NCI-H748 treated with DMSO at 0.1 percent for 48 hours (cell line): Measurements from ENCODE around the gene C10orf143.
"Not testable (repeated sequence)": the region's sequence is repeated elsewhere in the genome, so short reads cannot be mapped to it uniquely, and the experiment has no call there.

Experiments
- DNase-seq: peaks from one replicate; lab custom pipeline; 2025; lab: John Stamatoyannopoulos, UW

C10orf143 gene

DNA sequence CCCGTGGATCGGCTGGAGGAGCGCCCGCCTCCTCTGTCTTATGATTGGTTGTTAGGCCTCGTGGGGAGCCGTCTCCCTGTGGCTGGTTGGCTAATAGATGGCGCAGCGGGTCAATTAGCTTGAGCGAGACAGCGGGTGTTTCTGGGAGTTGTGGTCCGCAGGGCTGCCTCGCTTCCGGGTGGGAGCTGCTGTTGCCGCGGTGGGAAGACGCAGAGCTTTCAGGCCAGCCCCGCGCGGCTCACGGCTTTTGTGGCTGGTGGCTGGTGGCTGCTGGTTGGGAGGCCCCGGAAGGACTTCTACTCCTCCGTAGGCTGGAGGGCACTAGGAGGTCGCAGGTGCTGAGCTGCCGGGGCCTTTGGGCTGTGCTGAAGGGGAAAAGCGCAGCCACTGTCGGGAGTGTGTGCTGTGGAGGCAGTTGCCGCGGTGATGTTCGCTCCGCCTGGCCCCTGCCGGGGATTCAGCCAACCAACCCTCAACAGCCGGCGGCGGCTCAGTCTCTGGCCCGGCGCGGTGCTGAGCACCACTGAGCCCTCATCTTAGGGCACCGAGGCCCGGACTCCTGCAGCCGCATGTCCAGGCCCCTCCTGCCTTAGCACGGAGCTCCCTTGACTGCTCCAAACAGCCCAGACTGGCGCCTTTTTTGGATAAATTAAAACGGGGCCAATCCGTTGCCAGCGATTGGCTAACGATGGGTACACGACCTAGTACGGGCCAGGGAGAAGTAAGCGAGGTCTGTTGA, 652 bp upstream of the C10orf143 start:
- DNase-seq = peak; percentile 91

DNA sequence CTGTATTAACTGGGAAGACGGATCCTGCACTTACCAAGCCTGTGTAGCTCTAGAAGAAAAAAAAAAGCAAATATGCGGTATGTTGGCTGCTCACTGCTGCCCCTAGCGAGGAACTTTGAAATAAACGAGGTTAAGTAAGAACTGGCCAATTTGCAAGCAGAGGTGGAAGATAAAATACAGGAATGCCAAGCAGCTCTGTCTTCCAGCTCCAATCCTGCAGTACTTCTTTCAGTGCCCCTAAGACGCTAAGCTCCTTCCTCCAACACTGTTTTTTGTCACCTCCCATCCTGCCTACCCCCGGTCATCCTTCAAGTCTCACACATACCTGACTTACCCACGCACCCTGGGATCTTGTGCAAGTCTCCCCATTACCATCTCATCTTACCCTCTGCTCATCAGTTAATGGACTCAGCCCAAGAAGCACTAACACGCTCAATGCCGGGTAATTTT, 809 bp downstream of the C10orf143 start:
- peak; percentile 47 for DNase-seq

DNA sequence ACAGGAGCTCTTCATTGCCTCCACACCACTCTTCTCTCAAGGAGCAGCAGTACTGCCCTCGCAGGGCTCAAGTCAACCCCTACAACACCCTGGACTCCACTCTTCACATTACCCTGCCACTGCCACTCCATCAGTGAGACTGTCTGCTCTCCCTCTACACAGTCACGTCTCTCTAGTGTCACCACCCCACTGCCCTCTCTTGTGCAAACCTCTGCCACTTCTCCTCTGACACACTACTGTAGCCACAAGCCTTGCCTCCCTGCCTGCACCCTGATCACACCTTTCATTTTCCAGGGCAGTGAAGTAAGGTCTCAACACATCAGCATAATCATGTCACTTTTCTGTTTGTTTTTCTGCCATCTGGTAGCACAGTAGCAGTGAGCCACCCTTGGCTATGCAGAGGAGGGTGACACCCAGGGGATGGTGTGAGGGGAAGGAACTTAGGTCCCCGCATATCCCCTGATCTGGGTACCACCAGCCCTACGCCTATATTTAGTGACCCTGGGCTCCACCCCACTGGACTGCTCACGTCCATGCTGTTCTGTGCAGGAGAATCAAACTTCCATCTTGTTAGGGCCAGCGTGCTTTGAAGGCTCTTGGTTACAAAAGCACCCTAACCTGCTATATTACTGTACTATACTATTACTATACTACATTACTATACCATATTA, 1.6 kb downstream of the C10orf143 start:
- DNase-seq = no peak

DNA sequence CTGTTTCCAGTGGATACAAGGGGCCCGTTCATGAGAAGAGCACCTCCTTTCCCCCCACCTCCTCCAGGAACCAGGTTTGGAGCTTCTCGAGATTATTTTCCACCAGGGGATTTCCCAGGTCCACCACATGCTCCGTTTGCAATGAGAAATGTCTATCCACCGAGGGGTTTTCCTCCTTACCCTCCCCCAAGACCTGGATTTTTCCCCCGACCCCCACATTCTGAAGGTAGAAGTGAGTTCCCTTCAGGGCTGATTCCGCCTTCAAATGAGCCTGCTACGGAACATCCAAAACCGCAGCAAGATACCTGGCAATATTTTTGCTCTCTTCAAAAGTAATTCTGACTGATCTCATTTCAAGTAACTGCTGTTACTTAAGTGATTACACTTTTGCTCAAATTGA, 2.5 kb downstream of the C10orf143 start:
- DNase-seq = not testable (repeated sequence)

DNA sequence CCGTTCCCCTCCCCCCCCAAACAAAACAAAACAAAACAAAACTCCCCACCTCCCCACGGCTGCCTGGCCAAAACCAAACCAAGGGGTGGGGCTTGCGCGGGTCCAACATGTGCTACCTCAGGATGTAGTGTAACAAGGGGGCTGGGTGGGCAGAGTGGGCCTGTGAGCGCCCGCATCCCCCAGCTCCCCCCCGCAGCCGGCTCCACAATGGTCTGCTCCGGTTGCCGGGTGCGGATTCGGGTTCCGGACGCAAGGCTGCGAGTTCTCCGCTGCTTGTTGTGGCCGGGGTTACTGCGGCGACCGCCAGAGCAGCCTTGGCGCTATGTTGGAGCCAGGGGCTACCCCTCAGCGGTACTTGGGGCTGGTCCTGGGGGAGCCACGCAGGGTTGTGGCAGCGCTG, 4.9 kb downstream of the C10orf143 start:
- no peak for DNase-seq

DNA sequence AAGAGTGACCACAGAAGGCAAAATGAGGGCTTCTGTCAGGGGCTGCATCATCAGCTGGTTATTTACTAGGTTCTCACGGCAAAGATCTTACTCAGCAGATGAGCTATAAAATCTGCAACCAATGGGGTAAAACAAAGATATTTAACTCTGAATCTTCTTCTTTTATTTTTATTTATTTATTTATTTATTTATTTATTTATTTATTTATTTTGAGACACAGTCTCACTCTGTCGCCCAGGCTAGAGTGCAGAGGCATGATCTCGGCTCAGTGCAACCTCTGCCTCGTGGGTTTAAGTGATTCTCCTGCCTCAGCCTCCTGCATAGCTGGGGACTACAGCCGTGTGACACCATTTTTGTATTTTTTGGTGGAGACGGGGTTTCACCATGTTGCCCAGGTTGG, 11.3 kb downstream of the C10orf143 start:
- DNase-seq = no peak

DNA sequence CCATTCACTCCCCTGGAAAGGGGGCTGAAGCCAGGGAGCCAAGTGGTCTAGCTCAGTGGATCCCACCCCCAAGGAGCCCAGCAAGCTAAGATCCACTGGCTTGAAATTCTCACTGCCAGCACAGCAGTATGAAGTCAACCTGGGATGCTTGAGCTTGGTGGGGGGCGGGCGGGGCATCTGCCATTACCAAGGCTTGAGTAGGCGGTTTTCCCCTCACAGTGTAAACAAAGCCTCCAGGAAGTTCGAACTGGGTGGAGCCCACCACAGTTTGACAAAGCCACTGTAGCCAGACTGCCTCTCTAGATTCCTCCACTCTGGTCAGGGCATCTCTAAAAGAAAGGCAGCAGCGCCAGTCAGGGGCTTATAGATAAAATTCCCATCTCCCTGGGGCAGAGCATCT, 20.1 kb downstream of the C10orf143 start:
- not testable (repeated sequence) for DNase-seq

DNA sequence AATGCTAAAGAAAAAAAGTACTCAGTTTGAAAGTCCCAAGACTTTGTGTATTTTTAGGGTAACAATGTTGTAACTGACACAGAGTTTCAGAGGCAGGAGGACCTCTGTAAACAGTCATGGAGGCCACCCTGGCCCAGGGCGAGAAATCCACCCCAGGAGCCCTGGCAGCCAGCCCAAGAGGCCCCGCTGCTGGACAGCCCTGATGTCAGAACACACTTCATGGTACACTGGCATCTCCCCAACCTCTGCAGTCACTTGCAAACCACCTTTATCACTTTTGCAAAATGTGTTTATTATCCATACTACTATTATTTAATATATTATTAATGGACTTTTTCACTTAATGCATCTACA, 30.2 kb downstream of the C10orf143 start:
- no peak for DNase-seq

DNA sequence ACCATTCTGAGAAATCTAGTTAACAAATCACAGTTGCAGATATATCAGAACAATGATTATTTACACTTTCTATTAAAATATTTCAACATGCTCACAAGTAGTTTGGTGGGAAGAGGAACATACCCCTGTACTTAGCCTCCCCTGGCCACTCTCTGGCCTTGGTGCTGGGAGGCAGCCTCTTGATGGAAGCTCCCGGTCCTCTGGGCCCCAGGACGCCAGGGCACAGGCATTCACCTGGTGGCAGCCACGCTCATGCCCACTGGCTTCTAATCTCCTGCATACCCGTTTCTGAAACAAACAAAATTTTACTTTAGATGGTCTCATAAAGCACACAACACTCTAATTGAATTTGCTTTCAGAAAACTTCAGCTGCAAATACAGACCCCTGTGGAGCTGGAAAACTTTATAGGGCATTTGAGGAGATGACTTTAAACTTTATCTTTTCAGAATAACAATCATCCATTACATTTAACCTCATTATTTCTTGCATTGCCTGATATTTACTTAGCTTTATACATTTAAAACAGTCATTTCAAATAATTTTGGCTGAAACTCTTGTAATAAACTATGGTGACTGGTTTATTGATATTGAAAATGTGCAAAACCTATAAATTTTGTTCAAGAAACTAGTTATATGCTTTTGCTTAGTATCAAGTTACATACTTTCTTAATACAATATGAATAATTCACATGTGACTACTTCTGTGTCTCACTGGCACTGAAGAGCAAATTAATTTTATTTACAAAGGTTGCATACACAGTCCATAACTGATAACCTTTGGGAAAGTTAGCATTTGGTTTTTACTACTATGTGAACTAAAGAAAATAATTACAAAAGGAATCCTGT, 30.8 kb downstream of the C10orf143 start:
- DNase-seq = no peak

DNA sequence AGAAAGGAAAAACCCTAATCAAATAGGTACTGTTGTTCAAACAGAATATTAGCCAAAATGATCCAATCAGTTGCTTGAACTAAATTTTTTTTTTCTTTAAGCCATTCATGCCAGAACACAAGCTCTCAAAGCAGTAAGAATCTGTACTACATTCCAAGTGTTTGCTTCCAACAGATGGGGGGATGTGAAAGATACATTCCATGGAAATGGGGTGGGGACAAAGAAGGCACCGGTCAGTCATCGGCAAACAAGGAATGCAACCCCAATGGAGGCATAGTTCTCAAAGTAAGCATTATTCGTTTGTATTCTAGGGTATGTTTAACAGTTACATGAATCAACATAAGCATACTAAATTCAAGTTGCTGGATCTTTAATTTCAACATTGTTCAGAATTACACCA, 32.5 kb downstream of the C10orf143 start:
- no peak for DNase-seq

DNA sequence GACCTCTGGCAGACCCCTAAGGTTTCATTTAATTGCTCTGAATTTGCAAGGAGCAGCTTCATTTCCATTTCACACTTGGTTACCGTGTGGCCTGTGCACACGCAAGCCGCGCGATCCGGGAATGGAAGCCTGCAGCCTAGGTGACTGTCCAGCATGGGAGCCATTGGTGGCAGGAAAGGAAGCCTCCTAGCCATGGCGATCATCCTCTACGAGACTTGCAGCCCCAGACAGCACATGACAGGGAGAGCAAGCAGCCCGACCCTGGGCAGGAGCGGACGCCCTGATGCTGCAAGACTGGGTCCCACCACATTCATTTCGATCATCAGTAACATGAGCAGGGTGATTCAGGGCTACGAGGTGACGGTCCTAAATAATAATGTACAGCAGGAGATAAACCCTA, 33.9 kb downstream of the C10orf143 start:
- DNase-seq = no peak

DNA sequence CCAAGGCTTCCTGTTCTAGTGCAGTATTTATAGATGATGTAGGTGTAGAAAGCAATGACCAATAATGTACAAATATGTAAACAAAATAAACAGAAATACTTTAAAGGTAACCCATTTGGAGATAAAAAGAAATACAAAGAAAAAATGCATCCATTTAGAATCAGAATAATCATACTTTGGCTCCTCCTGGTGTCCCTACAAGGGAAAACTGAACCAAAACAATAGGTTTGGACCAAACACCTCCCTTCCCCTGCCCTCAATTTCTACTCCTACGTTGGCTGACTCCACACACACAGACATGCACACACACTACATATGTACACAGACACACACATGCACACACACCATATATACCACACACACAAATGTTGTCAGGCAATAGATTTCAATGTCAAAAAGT, 36.0 kb downstream of the C10orf143 start:
- no peak for DNase-seq

DNA sequence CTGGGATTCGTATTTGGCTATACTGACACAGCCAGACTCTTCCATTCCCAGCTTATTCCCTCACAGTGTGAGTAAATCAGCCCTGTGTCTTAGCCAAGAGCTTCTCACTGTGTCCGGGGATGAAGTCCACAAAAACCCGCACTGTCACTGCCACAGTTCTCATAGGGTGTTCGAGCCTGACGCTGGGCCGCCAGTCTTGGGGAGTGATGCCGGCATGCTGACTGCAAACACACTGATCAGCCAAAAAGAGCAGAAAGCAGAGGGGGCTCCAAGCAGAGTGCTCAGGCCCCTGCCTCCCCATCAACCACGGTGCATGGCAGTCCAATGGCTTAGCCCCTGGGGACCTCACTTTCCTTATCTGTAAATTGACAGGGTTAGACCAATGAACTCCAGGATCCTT, 36.7 kb downstream of the C10orf143 start:
- DNase-seq = no peak

DNA sequence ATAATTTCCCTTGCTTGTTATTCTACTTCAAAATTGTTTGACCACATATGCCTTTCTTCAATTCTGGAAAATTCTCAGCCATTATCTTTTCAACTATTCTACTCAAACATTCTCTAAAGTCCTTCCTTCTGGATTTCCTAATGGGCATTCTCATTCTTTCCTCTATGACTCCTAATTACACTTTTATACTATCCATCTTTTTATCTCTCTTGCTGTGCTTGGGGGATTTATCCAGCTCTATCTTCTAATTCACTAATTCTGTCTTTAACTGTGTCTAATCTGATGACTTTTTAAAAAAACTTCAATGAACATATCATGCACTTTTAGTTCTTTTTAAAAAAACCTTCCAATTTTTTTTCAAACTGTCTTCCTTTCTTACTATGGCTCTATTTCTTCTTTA, 38.4 kb downstream of the C10orf143 start:
- no peak for DNase-seq

DNA sequence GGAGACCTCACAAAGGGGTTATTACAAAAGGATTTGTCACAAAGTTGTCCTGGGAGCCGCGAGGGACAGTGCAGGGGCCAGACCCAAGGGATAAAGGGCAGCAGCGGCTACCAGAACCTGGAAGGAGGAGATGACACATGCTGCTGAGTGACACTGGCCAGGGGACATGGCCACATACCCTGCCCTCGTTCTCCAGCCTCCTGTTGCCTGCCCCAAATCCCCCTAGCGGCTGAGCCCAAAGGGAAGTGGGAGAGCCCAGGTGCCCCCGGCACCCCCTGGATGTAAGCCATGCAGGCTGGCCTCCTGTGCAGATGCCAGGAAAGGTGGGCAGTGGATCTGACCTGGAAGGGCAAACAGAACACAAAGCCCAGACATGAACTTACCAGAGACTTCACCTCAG, 42.7 kb downstream of the C10orf143 start:
- DNase-seq = no peak

DNA sequence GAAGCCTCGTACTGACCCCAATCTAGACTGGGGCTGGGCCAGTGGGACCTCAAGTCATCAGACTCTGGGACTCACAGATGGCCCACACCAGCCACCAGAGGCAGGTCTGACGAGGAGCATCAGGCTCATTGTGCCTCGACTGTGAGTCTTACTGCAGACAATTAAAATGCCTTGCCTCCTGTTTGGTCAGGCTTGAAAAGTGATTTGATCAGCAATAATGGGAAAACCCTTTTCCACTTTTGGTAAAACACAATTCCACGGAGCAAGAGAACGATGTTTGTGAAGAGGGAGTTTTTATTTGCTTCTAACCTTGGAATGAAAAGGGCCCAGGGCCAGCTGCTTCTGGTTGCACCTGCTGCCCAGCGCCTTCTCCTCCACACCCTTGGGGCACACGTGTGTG, 43.9 kb downstream of the C10orf143 start:
- DNase-seq = no peak

DNA sequence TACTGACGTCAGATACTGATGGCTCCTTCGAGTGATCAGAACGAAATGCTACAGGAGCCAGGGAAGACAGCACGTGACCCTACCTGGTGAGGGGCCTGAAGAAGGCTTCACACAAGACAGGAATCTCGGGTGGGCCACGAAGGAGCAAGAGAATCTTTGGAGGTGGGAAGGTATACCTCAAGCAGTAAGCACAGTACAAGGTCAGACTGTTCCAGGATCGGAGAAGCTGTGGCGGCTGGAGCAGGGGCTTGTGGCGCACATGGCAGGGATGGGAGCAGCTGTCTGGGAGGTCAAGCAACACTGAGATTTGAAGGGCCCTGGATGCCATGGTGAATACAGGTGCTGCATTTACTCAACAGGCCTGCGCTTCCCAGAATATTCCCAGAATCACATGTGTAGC, 45.4 kb downstream of the C10orf143 start:
- no peak for DNase-seq

DNA sequence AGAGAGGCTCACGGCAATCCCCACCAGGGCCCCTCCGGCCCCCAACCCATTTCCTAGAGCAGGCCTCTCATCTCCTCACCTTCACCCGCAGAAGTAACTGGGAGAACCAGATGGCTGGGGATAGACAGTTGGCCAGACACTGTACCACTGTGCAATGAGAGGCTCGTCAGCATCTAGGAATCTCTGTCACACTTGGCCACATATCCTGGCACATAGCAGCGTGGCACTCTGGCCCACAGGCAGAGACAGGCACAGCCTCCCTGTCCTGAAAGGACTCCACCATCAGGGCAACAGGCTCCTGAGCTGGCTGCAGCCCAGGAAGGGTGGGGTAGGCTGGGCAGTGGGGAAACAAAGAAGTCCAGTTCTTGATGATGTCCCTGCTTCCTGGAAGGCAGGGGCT, 45.8 kb downstream of the C10orf143 start:
- DNase-seq = no peak

DNA sequence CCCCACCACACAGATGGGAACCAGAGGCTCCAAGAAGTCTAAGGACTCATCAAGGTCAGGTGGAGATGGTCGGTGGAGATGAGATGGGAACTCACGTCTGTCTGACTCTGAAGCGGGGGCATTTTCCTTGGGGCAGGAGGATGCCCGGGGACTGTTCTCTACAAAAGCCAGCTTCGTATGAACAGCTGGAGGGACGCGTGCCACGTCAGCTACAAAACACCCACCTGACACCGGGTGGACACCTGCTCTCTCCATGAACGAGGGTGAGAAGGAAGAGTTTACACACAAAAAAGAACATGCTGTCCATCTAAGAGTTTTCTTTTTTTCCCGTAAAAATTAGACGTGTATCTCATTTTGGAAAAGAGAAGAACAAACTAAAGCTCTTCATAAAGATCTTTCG, 47.7 kb downstream of the C10orf143 start:
- no peak for DNase-seq

DNA sequence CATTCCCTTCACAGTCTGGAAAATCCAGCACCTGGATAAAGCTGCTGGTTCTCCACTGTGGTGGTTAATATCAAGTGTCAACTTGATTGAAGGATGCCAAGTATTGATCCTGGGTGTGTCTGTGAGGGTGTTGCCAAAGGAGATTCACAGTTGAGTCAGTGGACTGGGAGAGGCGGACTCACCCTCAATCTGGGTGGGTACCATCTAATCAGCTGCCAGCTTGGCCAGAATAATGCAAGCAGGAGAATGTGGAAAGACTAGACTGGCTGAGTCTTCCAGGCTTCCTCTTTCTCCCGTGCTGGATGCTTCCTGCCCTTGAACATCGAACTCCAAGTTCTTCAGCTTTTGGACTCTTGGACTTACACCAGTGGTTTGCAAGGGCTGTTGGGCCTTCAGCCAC, 48.4 kb downstream of the C10orf143 start:
- DNase-seq = no peak

DNA sequence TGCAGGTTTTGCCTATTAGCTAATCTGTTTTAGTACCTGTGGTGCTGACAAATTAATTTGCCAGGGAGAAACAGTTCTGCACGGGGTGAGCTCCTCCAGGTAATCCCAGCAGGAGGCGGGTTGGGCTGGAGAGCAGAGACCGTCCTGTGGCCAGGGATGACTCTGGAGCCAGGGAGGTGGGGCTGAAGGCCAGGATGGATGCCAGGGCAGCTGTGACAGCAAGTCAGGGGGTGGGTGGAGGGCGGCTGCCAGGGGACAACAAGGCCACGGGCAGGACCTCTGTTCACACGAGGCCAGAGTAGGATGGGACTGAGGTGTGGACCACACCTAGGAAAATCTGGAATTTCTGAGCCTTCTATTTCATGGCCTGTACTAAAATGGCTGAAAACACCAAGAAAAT, 48.9 kb downstream of the C10orf143 start:
- DNase-seq = no peak

DNA sequence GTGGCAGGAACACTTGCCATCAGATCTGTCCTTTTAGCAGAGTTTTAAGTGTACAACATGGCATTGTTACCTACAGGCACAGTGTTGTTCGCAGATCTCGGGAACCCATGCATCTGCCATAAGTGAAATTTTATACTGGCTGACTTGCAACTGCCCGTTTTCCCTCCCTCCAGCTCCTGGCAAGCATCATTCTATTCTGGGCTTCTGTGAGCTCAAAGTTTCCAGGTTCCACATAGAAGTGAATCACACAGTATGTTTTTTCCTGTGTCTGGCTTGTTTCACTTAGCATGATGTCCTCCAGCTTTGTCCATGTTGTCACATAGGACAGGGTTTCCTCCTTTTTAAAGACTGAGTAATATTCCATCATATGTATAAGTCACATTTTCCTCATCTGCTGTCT, 56.6 kb downstream of the C10orf143 start:
- no peak for DNase-seq

DNA sequence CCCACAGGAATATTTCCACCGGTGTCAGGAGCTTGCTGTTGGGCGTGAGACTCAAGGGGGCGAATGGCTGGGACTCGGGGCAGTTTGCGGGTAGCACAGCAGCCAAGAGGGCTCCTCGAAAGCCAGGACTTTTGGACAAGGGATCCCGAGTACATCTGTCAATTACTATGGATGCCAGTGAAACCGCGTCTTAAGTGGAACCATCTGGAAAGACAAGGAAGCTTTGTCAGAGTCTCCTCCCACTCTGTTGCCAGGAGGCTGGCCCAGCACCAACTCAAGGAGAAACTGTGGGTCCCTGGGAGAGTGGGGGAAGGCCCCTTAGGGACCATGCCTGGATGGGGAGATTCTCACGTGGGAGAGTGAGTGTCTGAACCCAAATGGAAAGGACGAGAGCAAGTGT, 57.1 kb downstream of the C10orf143 start:
- DNase-seq = no peak
